ENCODE measurements around the gene PTPRM. TPM values are rescaled to one million over a fixed set of nuclear protein-coding genes. Genes with fewer than 3 reads are reported as not detected.

The PTPRM gene
- total and polyA plus RNA-seq, 2 of the 8 experiments (the other 6 are each of a cell fraction or from before 2014, with no cell fraction given) = 4.1 to 7.0 TPM

GRCh38 chr18:8229040-8229439 is 661.9 kb downstream of the PTPRM start:
- H4K5ac ChIP-seq (ENCODE audit: insufficient read length, low read depth, low read length) = no peak overlapping the region
- H3K23me2 ChIP-seq (ENCODE audit: low read depth, low read length) = no peaks in the 10 kb centered on the region
- H3K9me3 ChIP-seq (ENCODE audit: insufficient read depth in 2 of 2, low read depth in 1 of 2, low read length in 1 of 2) = peaks cover 4 to 14% of the 10 kb centered on the region in 2 experiments; a peak in 2 of 4 replicates
- no peak overlapping the region for H2AK5ac ChIP-seq (ENCODE audit: low read depth, low read length)
- H3K36me3 ChIP-seq (ENCODE audit: control insufficient read depth in 2 of 4, insufficient read depth in 4 of 4, low read length in 3 of 4) = peaks cover 0 to 3% (median 0%) of the 10 kb centered on the region in 4 experiments; a peak in 1 of 8 replicates
- FAIRE-seq (no peak), DNase-seq (ENCODE audit: low read depth in 1 of 2, low spot score in 2 of 2) (no peak)
- H3K27ac ChIP-seq (ENCODE audit: low read depth, low read length) = no peak overlapping the region
- no peak overlapping the region for H3K18ac ChIP-seq (ENCODE audit: extremely low read depth, low read length)
- H3K9ac ChIP-seq (replicated peaks in 1 of 4; ENCODE audit: extremely low read depth in 1 of 4, low read depth in 3 of 4, low read length in 3 of 4) = no peak overlapping the region
- H4K91ac ChIP-seq (replicated peaks; ENCODE audit: insufficient read length, low read length) = no peak overlapping the region
- H3K79me1 ChIP-seq (ENCODE audit: low read depth, low read length) = no peaks in the 10 kb centered on the region
- no peak overlapping the region for H2AFZ ChIP-seq (ENCODE audit: low read length)
- no peak overlapping the region for H3K14ac ChIP-seq (ENCODE audit: insufficient read length)
- no peak overlapping the region for H2BK12ac ChIP-seq (ENCODE audit: low read depth, low read length)
- no peak overlapping the region for H3K4ac ChIP-seq (replicated peaks; ENCODE audit: insufficient read length, low read depth, low read length)
- H3K4me2 ChIP-seq (ENCODE audit: insufficient read depth in 1 of 2, low read depth in 2 of 2, low read length in 2 of 2) = no peak overlapping the region
- no peak overlapping the region for H2BK20ac ChIP-seq (ENCODE audit: low read length)
- no peak overlapping the region for H3K4me3 ChIP-seq (ENCODE audit: extremely low read depth in 1 of 4, insufficient read depth in 2 of 4, low read depth in 3 of 4, low read length in 4 of 4)
- no peaks in the 10 kb centered on the region for H3K4me1 ChIP-seq (replicated peaks in 1 of 4; ENCODE audit: control insufficient read depth in 3 of 4, insufficient read depth in 4 of 4, low read length in 3 of 4)
- WGBS, 2 experiments (ENCODE audit: extremely low coverage in 1 of 2, insufficient coverage in 1 of 2, insufficient read length in 1 of 2, insufficient replicate concordance in 2 of 2, low coverage in 1 of 2, low lambda C conversion rate in 2 of 2, missing lambda C conversion rate in 1 of 2) = 73% methylated on average over 5 of the region's 5 CpGs; no CpG with 5 or more reads in 1 of the 2 experiments
- H2BK5ac ChIP-seq (ENCODE audit: low read depth, low read length) = no peak overlapping the region
- H3K27me3 ChIP-seq (replicated peaks in 1 of 4; ENCODE audit: control insufficient read depth in 3 of 4, extremely low read depth in 1 of 4, insufficient read depth in 3 of 4, low read length in 3 of 4) = no peaks in the 10 kb centered on the region
- H2BK15ac ChIP-seq (ENCODE audit: low read length) = no peak overlapping the region
- ChIA-PET POLR2A (ENCODE audit: partially characterized antibody) (no interaction called here), CTCF (ENCODE audit: partially characterized antibody) (interaction anchor here (0.6 kb wide), 1 partner anchor 249 kb away, joined by 3 read pairs; no protein-coding TSS in a partner anchor)
- no peak overlapping the region for H4K8ac ChIP-seq (ENCODE audit: extremely low read depth, insufficient read depth, low read length)
- H2BK120ac ChIP-seq (replicated peaks; ENCODE audit: low read depth, low read length) = no peak overlapping the region
- no peaks in the 10 kb centered on the region for H4K20me1 ChIP-seq (replicated peaks in 1 of 2; ENCODE audit: control insufficient read depth in 1 of 2, insufficient read depth in 2 of 2, low read length in 2 of 2)
- no peak overlapping the region for H3K23ac ChIP-seq (ENCODE audit: insufficient read length)
- no peaks in the 10 kb centered on the region for H3K79me2 ChIP-seq (ENCODE audit: control insufficient read depth in 1 of 2, insufficient read depth in 2 of 2, low read length in 2 of 2)
- H3K56ac ChIP-seq (replicated peaks; ENCODE audit: insufficient read length, low read depth, low read length) = no peak overlapping the region
- TF ChIP-seq ZNF274 (IDR thresholded peaks at IDR 0.05; ENCODE audit: borderline replicate concordance, extremely low read depth, low read length) (no peak), RFX5 (IDR thresholded peaks at IDR 0.05; ENCODE audit: borderline replicate concordance, low read depth, low read length) (no peak), POLR2AphosphoS5 (IDR thresholded peaks at IDR 0.05; ENCODE audit: low read depth, low read length) (no peak), CBX5 (IDR thresholded peaks at IDR 0.05; ENCODE audit: low read depth, low read length) (no peak)
- TF ChIP-seq, protein P1, sequence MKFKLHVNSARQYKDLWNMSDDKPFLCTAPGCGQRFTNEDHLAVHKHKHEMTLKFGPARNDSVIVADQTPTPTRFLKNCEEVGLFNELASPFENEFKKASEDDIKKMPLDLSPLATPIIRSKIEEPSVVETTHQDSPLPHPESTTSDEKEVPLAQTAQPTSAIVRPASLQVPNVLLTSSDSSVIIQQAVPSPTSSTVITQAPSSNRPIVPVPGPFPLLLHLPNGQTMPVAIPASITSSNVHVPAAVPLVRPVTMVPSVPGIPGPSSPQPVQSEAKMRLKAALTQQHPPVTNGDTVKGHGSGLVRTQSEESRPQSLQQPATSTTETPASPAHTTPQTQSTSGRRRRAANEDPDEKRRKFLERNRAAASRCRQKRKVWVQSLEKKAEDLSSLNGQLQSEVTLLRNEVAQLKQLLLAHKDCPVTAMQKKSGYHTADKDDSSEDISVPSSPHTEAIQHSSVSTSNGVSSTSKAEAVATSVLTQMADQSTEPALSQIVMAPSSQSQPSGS (IDR thresholded peaks at IDR 0.05; ENCODE audit: low read length) = no peak
